Mammary epithelial cell (primary cell): Measurements from ENCODE around the gene ANKRD40.

ENCODE experiments used
- CTCF ChIP-seq, 2 donors: IDR thresholded peaks in 1 of 2; conservative IDR thresholded peaks in 1 of 2; 2 replicates each; pipeline ENCODE4 v1.5.1; 2011 to 2012; ENCODE audit warnings: inconsistent platforms in 2 of 2, low read length in 2 of 2, mild to moderate bottlenecking in 2 of 2, control low read depth in 1 of 2, low read depth in 1 of 2; ENCODE audit not compliant: insufficient read depth in 1 of 2; ENCODE audit errors: extremely low read depth in 1 of 2
- EZH2 ChIP-seq: IDR thresholded peaks from 2 replicates; pipeline ENCODE4 v1.6.1; 2012; ENCODE audit warnings: low read length, inconsistent platforms, borderline replicate concordance

GRCh38 chr17:50715471-50715870 is 7.8 kb upstream of the ANKRD40 start:
- TF ChIP-seq CTCF (conservative IDR thresholded peaks at IDR 0.05 in 1 of 2, IDR thresholded peaks at IDR 0.05 in 1 of 2; ENCODE audit: extremely low read depth in 1 of 2, insufficient read depth in 1 of 2, low read depth in 1 of 2, low read length in 2 of 2) (no peak), EZH2 (no peak)
